Prostate gland (tissue), 2 donors: ENCODE results near the gene DIAPH2.

Source experiments
- POLR2A ChIP-seq: fragments of 450-650 bp; IDR thresholded peaks from one replicate; pipeline ENCODE4 v1.6.1; 2016; ENCODE audit warnings: antibody characterized with exemption, mild to moderate bottlenecking
- POLR2AphosphoS5 ChIP-seq: sonication (generic); formaldehyde crosslinking; IDR thresholded peaks from one replicate; pipeline ENCODE4 v1.6.1; 2017; ENCODE audit warnings: antibody characterized with exemption
- TF ChIP-seq, protein P1 (sequence below), 4 experiments: fragments of 200-600 bp in 2 of 4; fragments of 450-650 bp in 2 of 4; sonication (generic) in 2 of 4; IDR thresholded peaks; 1 replicate in 3 of 4; 2 replicates in 1 of 4; pipeline ENCODE4 v1.5.1; 2016 to 2019; ENCODE audit warnings: antibody characterized with exemption in 4 of 4, mild to moderate bottlenecking in 2 of 4, moderate library complexity in 2 of 4

DNA sequence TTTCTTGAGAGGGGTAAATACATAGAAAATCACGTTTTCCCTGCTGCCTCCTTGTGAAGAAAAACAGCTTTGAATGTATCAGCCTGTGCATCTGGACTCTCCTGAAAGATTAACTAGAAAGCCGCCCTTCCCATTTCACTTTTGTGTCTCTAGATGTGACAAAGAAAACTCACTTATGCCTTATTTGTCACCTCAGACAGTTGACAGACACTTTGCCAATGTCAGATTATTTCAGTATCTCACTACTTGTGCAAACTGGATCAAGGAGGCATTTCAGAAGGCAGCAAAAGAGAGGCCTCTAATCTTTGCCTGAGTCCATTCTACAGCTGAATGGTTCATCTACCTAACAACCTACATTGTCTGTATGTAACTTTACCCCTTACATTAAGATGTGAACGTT is 954.0 kb downstream of the DIAPH2 start:
- TF ChIP-seq POLR2AphosphoS5 (no peak), POLR2A (no peak)
- TF ChIP-seq, protein P1, sequence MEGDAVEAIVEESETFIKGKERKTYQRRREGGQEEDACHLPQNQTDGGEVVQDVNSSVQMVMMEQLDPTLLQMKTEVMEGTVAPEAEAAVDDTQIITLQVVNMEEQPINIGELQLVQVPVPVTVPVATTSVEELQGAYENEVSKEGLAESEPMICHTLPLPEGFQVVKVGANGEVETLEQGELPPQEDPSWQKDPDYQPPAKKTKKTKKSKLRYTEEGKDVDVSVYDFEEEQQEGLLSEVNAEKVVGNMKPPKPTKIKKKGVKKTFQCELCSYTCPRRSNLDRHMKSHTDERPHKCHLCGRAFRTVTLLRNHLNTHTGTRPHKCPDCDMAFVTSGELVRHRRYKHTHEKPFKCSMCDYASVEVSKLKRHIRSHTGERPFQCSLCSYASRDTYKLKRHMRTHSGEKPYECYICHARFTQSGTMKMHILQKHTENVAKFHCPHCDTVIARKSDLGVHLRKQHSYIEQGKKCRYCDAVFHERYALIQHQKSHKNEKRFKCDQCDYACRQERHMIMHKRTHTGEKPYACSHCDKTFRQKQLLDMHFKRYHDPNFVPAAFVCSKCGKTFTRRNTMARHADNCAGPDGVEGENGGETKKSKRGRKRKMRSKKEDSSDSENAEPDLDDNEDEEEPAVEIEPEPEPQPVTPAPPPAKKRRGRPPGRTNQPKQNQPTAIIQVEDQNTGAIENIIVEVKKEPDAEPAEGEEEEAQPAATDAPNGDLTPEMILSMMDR (IDR thresholded peaks at IDR 0.05): no peak
